AML-193 (cell line): ENCODE results near the gene PHF23.

ENCODE experiments used
- DNase-seq, 2 experiments: peaks; one replicate each; lab custom pipeline; 2025; lab: John Stamatoyannopoulos, UW

PHF23 gene

GRCh38 chr17:7237761-7238419 lies 1.4 kb downstream of the PHF23 start:
- peak in 1 of 2 experiments; percentile 3 for DNase-seq

GRCh38 chr17:7237266-7237760 lies 1.9 kb downstream of the PHF23 start:
- no peak for DNase-seq

- no peak for DNase-seq
Observed at GRCh38 chr17:7236808-7237207, 2.4 kb downstream of the PHF23 start.

GRCh38 chr17:7235693-7236665 lies 3.3 kb downstream of the PHF23 start:
- no peak for DNase-seq

GRCh38 chr17:7234083-7234951 lies 4.9 kb downstream of the PHF23 start, which contains the start of gene DVL2:
Gene DVL2, minus strand, starts transcription at chr17:7234517. Its CDS starts 255 bp downstream, at chr17:7234262.
- DNase-seq = peak; percentile 45 to 67

GRCh38 chr17:7233701-7234082 lies 5.6 kb downstream of the PHF23 start:
- DNase-seq = no peak

GRCh38 chr17:7232114-7232513 lies 7.1 kb downstream of the PHF23 start:
- DNase-seq = no peak

- DNase-seq = no peak
Observed at GRCh38 chr17:7229504-7229903, 9.8 kb downstream of the PHF23 start.

- no peak for DNase-seq
Observed at GRCh38 chr17:7228920-7229319, 10.3 kb downstream of the PHF23 start.

GRCh38 chr17:7226721-7227710 lies 12.2 kb downstream of the PHF23 start:
- DNase-seq = no peak

- no peak for DNase-seq
Observed at GRCh38 chr17:7225711-7226331, 13.4 kb downstream of the PHF23 start.

- DNase-seq = no peak
Observed at GRCh38 chr17:7224661-7225111, 14.6 kb downstream of the PHF23 start.

- DNase-seq = no peak
Observed at GRCh38 chr17:7224110-7224509, 15.1 kb downstream of the PHF23 start.

GRCh38 chr17:7223375-7223774 lies 15.9 kb downstream of the PHF23 start:
- no peak for DNase-seq

- DNase-seq = no peak
Observed at GRCh38 chr17:7222972-7223292, 16.3 kb downstream of the PHF23 start.

GRCh38 chr17:7222093-7222971 lies 16.9 kb downstream of the PHF23 start:
- DNase-seq = no peak

- no peak for DNase-seq
Observed at GRCh38 chr17:7221278-7222092, 17.8 kb downstream of the PHF23 start.

GRCh38 chr17:7220593-7221277 lies 18.5 kb downstream of the PHF23 start:
- peak; percentile 22 to 32 for DNase-seq
